GM18526 (cell line): ENCODE results near the gene KIF26B.

Experiments
- POLR2A ChIP-seq: IDR thresholded peaks from 3 replicates; pipeline ENCODE4 v1.6.1; 2011; ENCODE audit not compliant: insufficient read length; ENCODE audit errors: extremely low read depth

Gene KIF26B

GRCh38 chr1:245154429-245155271 lies at the start of gene KIF26B:
KIF26B (plus strand) TSS chr1:245154985; CDS start chr1:245155425, 440 bp downstream.
- no peak for TF ChIP-seq POLR2A

- no peak for TF ChIP-seq POLR2A
Observed at GRCh38 chr1:245105042-245105441, 49.7 kb upstream of the KIF26B start.

GRCh38 chr1:245105815-245106410 lies 48.9 kb upstream of the KIF26B start:
- TF ChIP-seq POLR2A, result no peak

- no peak for TF ChIP-seq POLR2A
Observed at GRCh38 chr1:245107776-245108114, 47.0 kb upstream of the KIF26B start.

- TF ChIP-seq POLR2A, result no peak
Observed at GRCh38 chr1:245108246-245108645, 46.5 kb upstream of the KIF26B start.

GRCh38 chr1:245108909-245109308 lies 45.9 kb upstream of the KIF26B start:
- no peak for TF ChIP-seq POLR2A

GRCh38 chr1:245110406-245110805 lies 44.4 kb upstream of the KIF26B start:
- no peak for TF ChIP-seq POLR2A

- no peak for TF ChIP-seq POLR2A
Observed at GRCh38 chr1:245111073-245111472, 43.7 kb upstream of the KIF26B start.

- TF ChIP-seq POLR2A, result no peak
Observed at GRCh38 chr1:245113649-245114048, 41.1 kb upstream of the KIF26B start.

GRCh38 chr1:245116131-245116530 lies 38.7 kb upstream of the KIF26B start:
- TF ChIP-seq POLR2A, result no peak

GRCh38 chr1:245116751-245117150 lies 38.0 kb upstream of the KIF26B start:
- no peak for TF ChIP-seq POLR2A

- no peak for TF ChIP-seq POLR2A
Observed at GRCh38 chr1:245118066-245118465, 36.7 kb upstream of the KIF26B start.

GRCh38 chr1:245118806-245119205 lies 36.0 kb upstream of the KIF26B start:
- no peak for TF ChIP-seq POLR2A

- no peak for TF ChIP-seq POLR2A
Observed at GRCh38 chr1:245121523-245121922, 33.3 kb upstream of the KIF26B start.

- no peak for TF ChIP-seq POLR2A
Observed at GRCh38 chr1:245124241-245124640, 30.5 kb upstream of the KIF26B start.

GRCh38 chr1:245124644-245125043 lies 30.1 kb upstream of the KIF26B start:
- TF ChIP-seq POLR2A, result no peak

GRCh38 chr1:245126530-245126929 lies 28.3 kb upstream of the KIF26B start:
- TF ChIP-seq POLR2A, result no peak
